GM12873 (cell line): ENCODE data around the gene MPL.

ENCODE experiments used
- CTCF ChIP-seq: IDR thresholded peaks from 2 replicates; pipeline ENCODE4 v1.5.1; 2012; ENCODE audit warnings: low read depth, mild to moderate bottlenecking, moderate library complexity, low read length, control low read depth; ENCODE audit not compliant: insufficient read depth; ENCODE audit errors: missing control alignments

The MPL gene

GRCh38 chr1:43349594-43350306 lies 12.1 kb downstream of the MPL start:
- TF ChIP-seq CTCF = no peak

- no peak for TF ChIP-seq CTCF
Observed at GRCh38 chr1:43350976-43351375, 13.4 kb downstream of the MPL start.

- no peak for TF ChIP-seq CTCF
Observed at GRCh38 chr1:43351421-43352350, 14.1 kb downstream of the MPL start.

GRCh38 chr1:43352351-43352705 lies 14.7 kb downstream of the MPL start:
- TF ChIP-seq CTCF = no peak

GRCh38 chr1:43352881-43353280 lies 15.3 kb downstream of the MPL start:
- TF ChIP-seq CTCF = no peak

- no peak for TF ChIP-seq CTCF
Observed at GRCh38 chr1:43354471-43354870, 16.9 kb downstream of the MPL start.

- TF ChIP-seq CTCF = no peak
Observed at GRCh38 chr1:43354936-43355335, 17.3 kb downstream of the MPL start.
